ENCODE data around the gene SH3BGR.

The SH3BGR gene

GRCh38 chr21:39461419-39461818 is 9.6 kb downstream of the SH3BGR start:
- DNase-seq = no peak

GRCh38 chr21:39463308-39463707 is 11.5 kb downstream of the SH3BGR start:
- no peak for DNase-seq

- DNase-seq = no peak
These were observed 14.8 kb downstream of the SH3BGR start for GRCh38 chr21:39466584-39466983.

GRCh38 chr21:39467746-39468145 is 16.0 kb downstream of the SH3BGR start:
- no peak for DNase-seq

- DNase-seq = no peak
These were observed 16.8 kb downstream of the SH3BGR start for GRCh38 chr21:39468559-39468958.

GRCh38 chr21:39471598-39471997 is 19.8 kb downstream of the SH3BGR start:
- no peak for DNase-seq

GRCh38 chr21:39472786-39473185 is 21.0 kb downstream of the SH3BGR start:
- no peak for DNase-seq

- no peak for DNase-seq
These were observed 22.8 kb downstream of the SH3BGR start for GRCh38 chr21:39474611-39475010.

- no peak for DNase-seq
These were observed 27.5 kb downstream of the SH3BGR start for GRCh38 chr21:39479164-39479813.

GRCh38 chr21:39479814-39480182 is 28.0 kb downstream of the SH3BGR start:
- no peak for DNase-seq

- DNase-seq = no peak
These were observed 28.5 kb downstream of the SH3BGR start for GRCh38 chr21:39480271-39480670.

GRCh38 chr21:39481886-39482285 is 30.1 kb downstream of the SH3BGR start:
- DNase-seq = no peak

GRCh38 chr21:39483917-39484316 is 32.1 kb downstream of the SH3BGR start:
- DNase-seq = no peak

GRCh38 chr21:39484711-39485276 is 33.0 kb downstream of the SH3BGR start:
- DNase-seq = no peak

GRCh38 chr21:39489380-39489924 is 37.7 kb downstream of the SH3BGR start:
- no peak for DNase-seq

- no peak for DNase-seq
These were observed 47.4 kb downstream of the SH3BGR start for GRCh38 chr21:39499156-39499555.

GRCh38 chr21:39502631-39503030 is 50.9 kb downstream of the SH3BGR start:
- no peak for DNase-seq

GRCh38 chr21:39503123-39503762 is 51.5 kb downstream of the SH3BGR start:
- no peak for DNase-seq

- DNase-seq = no peak
These were observed 52.5 kb downstream of the SH3BGR start for GRCh38 chr21:39504230-39504629.

- no peak for DNase-seq
These were observed 58.5 kb downstream of the SH3BGR start for GRCh38 chr21:39510240-39510639.

GRCh38 chr21:39511102-39511501 is 59.3 kb downstream of the SH3BGR start:
- DNase-seq = no peak

GRCh38 chr21:39513735-39514134 is 62.0 kb downstream of the SH3BGR start:
- DNase-seq = no peak

- no peak for DNase-seq
These were observed 64.1 kb downstream of the SH3BGR start for GRCh38 chr21:39515684-39516472.

Data from activated naive CD4-positive, alpha-beta T cell treated with anti-CD3 and anti-CD28 coated beads, Interleukin-2, amount 50 U/mL, for 16 hours (primary cell).